ENCODE data around the gene MYBPHL. TPM values are rescaled to one million over a fixed set of nuclear protein-coding genes. Genes with fewer than 3 reads are reported as not detected.

The MYBPHL gene
- total and polyA plus RNA-seq, 2 of the 13 experiments (the other 11 are each of a cell fraction or from before 2014, with no cell fraction given), result 3.7 to 3.8 TPM

- TF ChIP-seq AGO2 (optimal IDR thresholded peaks at IDR 0.05; ENCODE audit: low read depth, low read length) (no peak), ZBTB49 (CRISPR knock-in tag; IDR thresholded peaks at IDR 0.05; ENCODE audit: borderline replicate concordance) (no peak), IRF1 (CRISPR knock-in tag; IDR thresholded peaks at IDR 0.05; ENCODE audit: low read depth) (no peak), TFAP4 (IDR thresholded peaks at IDR 0.05; ENCODE audit: borderline replicate concordance, low read depth) (no peak), ZNF772 (CRISPR knock-in tag; IDR thresholded peaks at IDR 0.05) (no peak), DZIP1 (CRISPR knock-in tag; IDR thresholded peaks at IDR 0.05) (no peak), ZNF12 (CRISPR knock-in tag; IDR thresholded peaks at IDR 0.05) (no peak), ZNF205 (CRISPR knock-in tag; IDR thresholded peaks at IDR 0.05) (no peak), ZFP90 (CRISPR knock-in tag; IDR thresholded peaks at IDR 0.05; ENCODE audit: borderline replicate concordance) (no peak), FOXO4 (CRISPR knock-in tag; conservative IDR thresholded peaks at IDR 0.05) (no peak), ZNF790 (CRISPR knock-in tag; IDR thresholded peaks at IDR 0.05; ENCODE audit: borderline replicate concordance) (no peak), TOPORS (CRISPR knock-in tag; IDR thresholded peaks at IDR 0.05) (no peak), ZNF225 (CRISPR knock-in tag; IDR thresholded peaks at IDR 0.05) (no peak)
- ChIA-PET POLR2A (interaction anchor here (1.2 to 3.5 kb wide), 4 partner anchors 10 to 101 kb away, joined by 3 to 15 read pairs (median 4); partner anchors contain the start of genes MYBPHL, PSRC1 and SORT1), CTCF (ENCODE audit: low intra/inter-chr PET ratio, low total read pairs) (no interaction called here)
- Histone ChIP-seq H3K4me2 (ENCODE audit: low read depth, low read length) (no peak overlapping the region), H3K9me3 (ENCODE audit: low read length) (no peaks in the 10 kb centered on the region), H3K4me1 (ENCODE audit: insufficient read depth, low read length) (peaks cover 44% of the 10 kb centered on the region), H4K20me1 (ENCODE audit: insufficient read depth, low read length) (no peaks in the 10 kb centered on the region), H3K27ac (ENCODE audit: extremely low read length, insufficient read depth, low read length) (no peak overlapping the region), H3K36me3 (replicated peaks in 1 of 2; ENCODE audit: control insufficient read depth in 1 of 2, insufficient read depth in 2 of 2, low read length in 2 of 2) (no peaks in the 10 kb centered on the region), H3K79me2 (ENCODE audit: insufficient read depth, low read length) (no peaks in the 10 kb centered on the region), H3K4me3 (replicated peaks in 1 of 3; ENCODE audit: insufficient read depth in 1 of 3, low read depth in 2 of 3, low read length in 3 of 3) (no peak overlapping the region), H3K27me3 (ENCODE audit: control insufficient read depth in 1 of 2, insufficient read depth in 2 of 2, low read length in 2 of 2) (no peaks in the 10 kb centered on the region), H2AFZ (ENCODE audit: low read length) (no peak overlapping the region), H3K9ac (ENCODE audit: insufficient read depth, low read depth, low read length) (no peak overlapping the region)
- no peak for ATAC-seq
- in situ Hi-C loops (cut with HindIII; ENCODE audit: extremely low pct_ligation_motif_present, low pct_unique_long_range_greater_than_20kb) (no loop called here), intact Hi-C loops (cut with micrococcal nuclease; ENCODE audit: unreplicated experiment) (no loop called here)
- 99% methylated on average over 12 of the region's 16 CpGs for WGBS (ENCODE audit: low lambda C conversion rate)
- no peak for FAIRE-seq
- BruUV-seq (replicated peaks), result no TSS peak
- DNase-seq (ENCODE audit: low spot score), result no peak
These were observed 10.0 kb downstream of the MYBPHL start for GRCh38 chr1:109296782-109297181.
